HepG2 (cell line): Measurements from ENCODE around the gene MCRIP2. TPM values are rescaled to one million over a fixed set of nuclear protein-coding genes. Genes with fewer than 3 reads are reported as not detected.

Experiments
- ATAC-seq: fragments of 200-7000 bp; cut with Tn5 transposase; 3 replicates; pipeline ENCODE4 v1.9.1; 2020; ENCODE audit warnings: mild to moderate bottlenecking, moderate library complexity
- BruUV-seq: library from RNA; stranded (reverse); fragments of 400-500 nt; replicated peaks from 2 replicates; lab custom pipeline; 2021; lab: Mats Ljungman, UMichigan
- CTCF ChIA-PET: fragments of 300-600 bp; formaldehyde crosslinking; extraction: SDS; loops from one replicate; lab custom pipeline; 2021; ENCODE audit warnings: low total read pairs, inconsistent platforms, low intra/inter-chr PET ratio; lab: Yijun Ruan, JAX
- POLR2A ChIA-PET: fragments of 350-600 bp; sonication (Branson Sonifier 250); formaldehyde crosslinking; loops from one replicate; lab custom pipeline; 2020; ENCODE audit warnings: antibody characterized with exemption, inconsistent platforms; lab: Yijun Ruan, JAX
- DNase-seq: peaks from one replicate; pipeline ENCODE4 v3.0.0-alpha.2; 2015; ENCODE audit warnings: low spot score
- FAIRE-seq: peaks from 3 replicates; lab custom pipeline; 2011; peaks lifted over from hg19 to GRCh38; lab: Jason Lieb, UNC
- H2AFZ ChIP-seq: one replicate; pipeline ENCODE4 v1.6.1; 2011; ENCODE audit warnings: low read length, inconsistent platforms
- H3K27ac ChIP-seq: fragments of 300-600 bp; 3 replicates; pipeline ENCODE4 v1.8.0; 2011; ENCODE audit warnings: mixed run types, mild to moderate bottlenecking, mixed read lengths, low read length, inconsistent platforms; ENCODE audit not compliant: insufficient read depth; ENCODE audit errors: extremely low read length
- H3K27me3 ChIP-seq, 2 experiments: fragments of 200-600 bp in 1 of 2; 2 replicates in 1 of 2; 3 replicates in 1 of 2; pipeline versions ENCODE4 v1.6.0 to v1.8.0; 2011; ENCODE audit warnings: low read length in 2 of 2, mild to moderate bottlenecking in 2 of 2, moderate library complexity in 2 of 2, inconsistent platforms in 1 of 2; ENCODE audit not compliant: insufficient read depth in 2 of 2, control insufficient read depth in 1 of 2
- H3K36me3 ChIP-seq, 2 experiments: fragments of 200-600 bp in 1 of 2; replicated peaks in 1 of 2; 2 replicates in 1 of 2; 3 replicates in 1 of 2; pipeline versions ENCODE4 v1.5.1 to v1.8.0; 2011; ENCODE audit warnings: low read length in 2 of 2, inconsistent platforms in 1 of 2; ENCODE audit not compliant: insufficient read depth in 2 of 2, control insufficient read depth in 1 of 2
- H3K4me1 ChIP-seq: 2 replicates; pipeline ENCODE4 v1.5.1; 2012; ENCODE audit warnings: low read length, inconsistent platforms; ENCODE audit not compliant: insufficient read depth
- H3K4me2 ChIP-seq: 2 replicates; pipeline ENCODE4 v1.6.0; 2011; ENCODE audit warnings: low read depth, low read length, inconsistent platforms
- H3K4me3 ChIP-seq, 3 experiments: fragments of 200-600 bp in 1 of 3; sonication (generic), shearing (Covaris generic) in 1 of 3; replicated peaks in 1 of 3; 2 replicates each; pipeline ENCODE4 v1.5.1; 2011 to 2016; ENCODE audit warnings: low read length in 3 of 3, inconsistent platforms in 2 of 3, low read depth in 2 of 3, mild to moderate bottlenecking in 2 of 3, control low read depth in 1 of 3, mixed read lengths in 1 of 3; ENCODE audit not compliant: insufficient read depth in 1 of 3
- H3K79me2 ChIP-seq: one replicate; pipeline ENCODE4 v1.6.1; 2011; ENCODE audit warnings: low read length, inconsistent platforms; ENCODE audit not compliant: insufficient read depth
- H3K9ac ChIP-seq: 2 replicates; pipeline ENCODE4 v1.6.0; 2011; ENCODE audit warnings: mild to moderate bottlenecking, low read depth, low read length, inconsistent platforms; ENCODE audit not compliant: insufficient read depth
- H3K9me3 ChIP-seq: 2 replicates; pipeline ENCODE4 v1.5.1; 2012; ENCODE audit warnings: mild to moderate bottlenecking, low read length
- H4K20me1 ChIP-seq: 2 replicates; pipeline ENCODE4 v1.6.0; 2011; ENCODE audit warnings: inconsistent platforms, mild to moderate bottlenecking, low read length, moderate library complexity; ENCODE audit not compliant: insufficient read depth
- AGO1 ChIP-seq: fragments of 200-400 bp; formaldehyde crosslinking; IDR thresholded peaks from 2 replicates; pipeline ENCODE4 v1.6.1; 2017; ENCODE audit warnings: mild to moderate bottlenecking, low read depth, low read length, moderate library complexity; ENCODE audit not compliant: poor library complexity, severe bottlenecking
- BORCS8-MEF2B ChIP-seq: sonication (generic); formaldehyde crosslinking; IDR thresholded peaks from 2 replicates; pipeline ENCODE4 v1.8.0; 2022; ENCODE audit warnings: mild to moderate bottlenecking, missing genetic modification reagents
- DMAP1 ChIP-seq: IDR thresholded peaks from 2 replicates; pipeline ENCODE4 v1.6.1; 2016
- PRPF4 ChIP-seq: fragments of 200-400 bp; formaldehyde crosslinking; IDR thresholded peaks from 2 replicates; pipeline ENCODE4 v1.6.1; 2016; ENCODE audit warnings: low read length, low read depth; ENCODE audit not compliant: poor library complexity, severe bottlenecking
- RBFOX2 ChIP-seq: fragments of 200-400 bp; formaldehyde crosslinking; IDR thresholded peaks from 2 replicates; pipeline ENCODE4 v1.6.1; 2017; ENCODE audit warnings: low read depth, mild to moderate bottlenecking, low read length
- RORA ChIP-seq: sonication (generic); formaldehyde crosslinking; IDR thresholded peaks from 2 replicates; pipeline ENCODE4 v1.5.0; 2020; ENCODE audit warnings: mild to moderate bottlenecking, missing genetic modification reagents, moderate library complexity
- TEF ChIP-seq: sonication (generic); formaldehyde crosslinking; IDR thresholded peaks from 2 replicates; pipeline ENCODE4 v1.5.0; 2020; ENCODE audit warnings: missing genetic modification reagents
- ZBTB34 ChIP-seq: sonication (generic); formaldehyde crosslinking; IDR thresholded peaks from 2 replicates; pipeline ENCODE4 v1.8.0; 2022; ENCODE audit warnings: mild to moderate bottlenecking, missing genetic modification reagents
- ZHX2 ChIP-seq, 2 experiments: sonication (generic) in 1 of 2; formaldehyde crosslinking in 1 of 2; IDR thresholded peaks; 2 replicates each; pipeline versions ENCODE4 v1.6.1 to v1.9.0; 2014 to 2022; ENCODE audit warnings: antibody characterized with exemption in 1 of 2, borderline replicate concordance in 1 of 2, inconsistent platforms in 1 of 2, low read depth in 1 of 2, missing genetic modification reagents in 1 of 2
- ZNF10 ChIP-seq: sonication (generic); formaldehyde crosslinking; IDR thresholded peaks from 2 replicates; pipeline ENCODE4 v1.4.0; 2020; ENCODE audit warnings: mild to moderate bottlenecking, low read depth, missing genetic modification reagents, borderline replicate concordance
- ZNF670 ChIP-seq: sonication (generic); formaldehyde crosslinking; IDR thresholded peaks from 2 replicates; pipeline ENCODE4 v1.8.0; 2022; ENCODE audit warnings: mild to moderate bottlenecking, missing genetic modification reagents, borderline replicate concordance
- ZNF879 ChIP-seq: sonication (generic); formaldehyde crosslinking; IDR thresholded peaks from 2 replicates; pipeline ENCODE4 v1.8.1; 2023; ENCODE audit warnings: missing genetic modification reagents
- WGBS: methylation state at CpG from one replicate; pipeline ENCODE4 v1.1.6; 2017; ENCODE audit warnings: low lambda C conversion rate; 5-methylcytosine and 5-hydroxymethylcytosine counted together
- in situ Hi-C: cut with HindIII; loops from 2 replicates; pipeline ENCODE4 v1.10.0; 2017; ENCODE audit warnings: low pct_unique_long_range_greater_than_20kb; ENCODE audit not compliant: extremely low pct_ligation_motif_present
- intact Hi-C: fragments of 100-400 bp; cut with micrococcal nuclease; formaldehyde crosslinking; loops from one replicate; pipeline ENCODE4 v1.10.0; 2022; ENCODE audit not compliant: unreplicated experiment
- polyA plus RNA-seq, 8 experiments: library from polyadenylated mRNA; depleted of rRNA in 3 of 8; stranded (reverse) in 7 of 8; unstranded in 1 of 8; fragments of >200 nt; fragmentation: Illumina TruSeq in 4 of 8; extraction: Trizol in 4 of 8; gene quantifications; 2 replicates each; pipeline versions ENCODE4 v1.2.1 to v1.2.3, GENCODE V29; 2011 to 2016; ENCODE audit warnings: low read depth in 4 of 8, missing spikeins in 1 of 8, mixed read lengths in 1 of 8; ENCODE audit not compliant: insufficient read depth in 1 of 8
- total RNA-seq, 5 experiments: library from RNA; depleted of rRNA; stranded (reverse); fragments of >200 nt; fragmentation: Illumina TruSeq; extraction: Trizol; gene quantifications; 2 replicates each; pipeline ENCODE4 v1.2.3, GENCODE V29; 2016; ENCODE audit warnings: low read depth in 1 of 5
- TF ChIP-seq, protein P1 (sequence below): conservative IDR thresholded peaks from 2 replicates; pipeline ENCODE4 v1.6.1; 2018; ENCODE audit warnings: missing genetic modification reagents

Gene MCRIP2
- total and polyA plus RNA-seq, 2 of the 13 experiments (the other 11 are each of a cell fraction or from before 2014, with no cell fraction given): 39.6 to 76.7 TPM

DNA sequence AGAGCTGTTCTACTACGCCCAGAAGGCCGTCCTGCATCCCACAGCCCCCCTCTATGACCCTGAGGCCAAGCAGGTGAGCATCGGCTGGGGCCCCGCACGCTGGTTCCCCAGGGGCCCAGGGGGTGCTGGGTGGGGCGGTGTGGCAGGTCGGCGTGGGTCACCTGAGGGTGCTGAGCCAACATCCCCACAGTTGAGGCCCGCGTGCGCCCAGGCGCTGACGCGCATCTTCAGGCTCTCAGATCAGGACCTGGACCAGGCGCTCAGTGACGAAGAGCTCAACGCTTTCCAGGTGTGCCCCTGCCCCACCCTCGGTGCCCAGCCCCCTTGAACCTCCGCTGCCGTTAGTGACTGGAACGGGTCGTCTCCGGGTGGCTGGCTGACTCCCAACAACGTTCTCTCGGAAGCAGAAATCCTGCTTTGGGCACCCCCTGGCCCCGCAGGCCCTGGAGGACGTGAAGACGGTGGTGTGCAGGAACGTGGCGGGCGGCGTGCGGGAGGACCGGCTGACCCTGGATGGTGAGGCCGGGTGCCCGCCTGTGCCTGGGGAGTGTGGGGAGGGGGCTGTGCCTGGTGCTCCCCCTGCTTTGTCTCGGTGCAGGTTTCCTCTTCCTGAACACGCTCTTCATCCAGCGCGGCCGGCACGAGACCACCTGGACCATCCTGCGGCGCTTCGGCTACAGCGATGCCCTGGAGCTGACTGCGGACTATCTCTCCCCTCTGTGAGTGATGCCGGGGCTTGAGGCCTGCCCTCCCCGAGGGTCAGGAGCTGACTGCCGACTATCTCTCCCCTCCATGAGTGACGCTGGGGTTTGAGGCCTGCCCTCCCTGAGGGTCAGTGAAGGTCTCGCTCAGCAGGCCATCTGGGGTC, 29.1 kb downstream of the MCRIP2 start:
- Histone ChIP-seq H3K9ac (no peak overlapping the region), H3K4me3 (no peak overlapping the region), H3K9me3 (no peaks in the 10 kb centered on the region), H3K79me2 (peaks cover 17% of the 10 kb centered on the region), H3K27ac (no peak overlapping the region), H3K27me3 (no peaks in the 10 kb centered on the region), H3K36me3 (peaks cover 22 to 42% of the 10 kb centered on the region in 2 experiments; a peak in 4 of 5 replicates), H2AFZ (no peak overlapping the region), H3K4me1 (peaks cover 30% of the 10 kb centered on the region), H4K20me1 (no peaks in the 10 kb centered on the region), H3K4me2 (no peak overlapping the region)
- WGBS: 98% methylated on average over 30 of the region's 52 CpGs
- ATAC-seq: no peak
- no TSS peak for BruUV-seq
- no peak for FAIRE-seq
- DNase-seq: no peak
- CTCF ChIA-PET: no interaction called here
- intact Hi-C loops: no loop called here
- POLR2A ChIA-PET: interaction anchor here (0.9 kb wide), 1 partner anchor 23 kb away, joined by 3 read pairs; no protein-coding TSS in a partner anchor
- in situ Hi-C loops: no loop called here
- TF ChIP-seq PRPF4 (no peak), BORCS8-MEF2B (no peak), ZHX2 (IDR thresholded peaks at IDR 0.05; ENCODE audit: low read depth) (no peak), ZHX2 (CRISPR knock-in tag; IDR thresholded peaks at IDR 0.05; ENCODE audit: borderline replicate concordance) (no peak), TEF (no peak), RBFOX2 (peak; percentile 36; the same call in 1 of the 2 replicates), ZNF670 (CRISPR knock-in tag) (no peak), AGO1 (peak; percentile 89), ZNF10 (CRISPR knock-in tag) (no peak), ZBTB34 (no peak), DMAP1 (CRISPR knock-in tag) (no peak), ZNF879 (CRISPR knock-in tag) (no peak), RORA (CRISPR knock-in tag) (no peak)
- TF ChIP-seq, protein P1, sequence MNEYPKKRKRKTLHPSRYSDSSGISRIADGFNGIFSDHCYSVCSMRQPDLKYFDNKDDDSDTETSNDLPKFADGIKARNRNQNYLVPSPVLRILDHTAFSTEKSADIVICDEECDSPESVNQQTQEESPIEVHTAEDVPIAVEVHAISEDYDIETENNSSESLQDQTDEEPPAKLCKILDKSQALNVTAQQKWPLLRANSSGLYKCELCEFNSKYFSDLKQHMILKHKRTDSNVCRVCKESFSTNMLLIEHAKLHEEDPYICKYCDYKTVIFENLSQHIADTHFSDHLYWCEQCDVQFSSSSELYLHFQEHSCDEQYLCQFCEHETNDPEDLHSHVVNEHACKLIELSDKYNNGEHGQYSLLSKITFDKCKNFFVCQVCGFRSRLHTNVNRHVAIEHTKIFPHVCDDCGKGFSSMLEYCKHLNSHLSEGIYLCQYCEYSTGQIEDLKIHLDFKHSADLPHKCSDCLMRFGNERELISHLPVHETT (CRISPR knock-in tag): no peak
